GM18868 (cell line): ENCODE measurements around the gene TRMT10B.
A peak's percentile ranks its signal among the peaks of the same experiment; 100 is the strongest.
"Not testable (repeated sequence)": the region's sequence is repeated elsewhere in the genome, so short reads cannot be mapped to it uniquely, and the experiment has no call there.

Source experiments
- ATAC-seq: cut with Tn5 transposase; IDR thresholded peaks from one replicate; pipeline ENCODE4 v1.9.1; 2021; ENCODE audit warnings: mild to moderate bottlenecking, moderate library complexity; ENCODE audit not compliant: unreplicated experiment

The TRMT10B gene

GRCh38 chr9:37798677-37799076 is 45.1 kb downstream of the TRMT10B start:
- ATAC-seq: no peak

GRCh38 chr9:37800631-37801286 is 47.2 kb downstream of the TRMT10B start, which contains the start of gene DCAF10:
Gene DCAF10, plus strand, starts transcription at chr9:37800797. Its CDS starts 70 bp downstream, at chr9:37800867.
- peak; percentile 81 for ATAC-seq

GRCh38 chr9:37801287-37801850 is 47.8 kb downstream of the TRMT10B start:
- peak; percentile 48 for ATAC-seq

- ATAC-seq: no peak
These were observed 48.5 kb downstream of the TRMT10B start for GRCh38 chr9:37801959-37802711.

- ATAC-seq: no peak
These were observed 52.7 kb downstream of the TRMT10B start for GRCh38 chr9:37806271-37806670.

GRCh38 chr9:37809676-37810075 is 56.1 kb downstream of the TRMT10B start:
- not testable (repeated sequence) for ATAC-seq

GRCh38 chr9:37811906-37812476 is 58.4 kb downstream of the TRMT10B start:
- no peak for ATAC-seq

GRCh38 chr9:37812773-37813379 is 59.3 kb downstream of the TRMT10B start:
- ATAC-seq: no peak

GRCh38 chr9:37818849-37819248 is 65.2 kb downstream of the TRMT10B start:
- ATAC-seq: no peak

GRCh38 chr9:37820142-37820541 is 66.5 kb downstream of the TRMT10B start:
- peak; percentile 57 for ATAC-seq

GRCh38 chr9:37825174-37825573 is 71.6 kb downstream of the TRMT10B start:
- ATAC-seq: not testable (repeated sequence)

- no peak for ATAC-seq
These were observed 74.0 kb downstream of the TRMT10B start for GRCh38 chr9:37827483-37828165.
